Stomach (tissue), 4 donors: ENCODE measurements around the gene RAI1.

Experiments
- EP300 ChIP-seq: sonication (generic); formaldehyde crosslinking; IDR thresholded peaks from one replicate; pipeline ENCODE4 v1.6.1; 2017; ENCODE audit warnings: antibody characterized with exemption
- POLR2AphosphoS5 ChIP-seq, 3 donors: sonication (generic); formaldehyde crosslinking; IDR thresholded peaks; one replicate each; pipeline ENCODE4 v1.6.1; 2016; ENCODE audit warnings: antibody characterized with exemption in 3 of 3
- TF ChIP-seq, protein P1 (sequence below), 7 experiments: fragments of 450-650 bp in 4 of 7; fragments of 200-600 bp in 3 of 7; sonication (generic) in 3 of 7; IDR thresholded peaks; one replicate each; pipeline ENCODE4 v1.5.1; 2016 to 2019; ENCODE audit warnings: antibody characterized with exemption in 7 of 7, control low read depth in 2 of 7, mild to moderate bottlenecking in 1 of 7

DNA sequence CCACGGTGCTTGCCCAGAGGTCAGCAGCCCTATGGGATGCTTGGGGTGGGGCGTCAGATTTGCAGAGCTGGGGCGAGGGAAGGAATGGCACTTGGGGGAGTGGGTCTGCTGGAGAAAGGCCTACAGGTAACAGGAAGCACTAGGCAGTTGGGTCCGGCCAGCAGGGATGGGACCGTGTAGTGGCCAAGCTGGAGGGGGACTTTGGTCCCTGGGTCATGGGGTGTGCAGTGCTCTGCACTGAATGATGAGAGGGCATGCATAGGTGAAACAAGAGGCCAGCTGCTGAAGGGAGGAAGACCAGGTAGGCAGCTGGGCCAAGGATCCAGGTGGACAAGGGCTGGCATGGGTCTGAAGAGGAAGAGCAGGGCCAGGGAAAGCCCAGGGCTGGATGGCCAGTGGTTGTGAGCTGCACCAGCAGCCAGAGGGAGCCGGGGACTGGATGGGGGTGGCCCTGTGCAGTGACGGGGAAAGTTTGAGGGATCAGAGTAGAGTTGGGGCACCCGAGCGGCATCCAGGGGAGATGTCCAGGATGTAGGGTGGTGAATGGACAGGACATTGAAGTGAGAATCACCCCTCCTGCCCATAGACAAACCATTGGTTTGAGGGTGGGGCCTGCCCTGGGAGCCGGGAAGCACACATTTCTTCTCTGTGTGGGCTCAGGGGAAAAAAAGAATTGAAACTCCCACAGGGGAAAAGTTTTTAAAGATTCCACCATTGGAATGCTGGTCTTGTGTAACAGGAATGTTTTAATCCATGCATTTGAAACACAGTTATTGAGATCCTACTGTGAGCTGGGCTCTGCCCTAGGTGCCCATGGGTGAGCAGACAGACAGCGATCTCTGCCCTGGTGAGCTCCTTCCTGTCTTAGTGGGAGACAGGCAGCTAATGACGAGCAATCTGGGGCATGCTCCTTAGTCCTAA is 25.1 kb downstream of the RAI1 start:
- TF ChIP-seq POLR2AphosphoS5 (IDR thresholded peaks at IDR 0.05) (no peak), EP300 (no peak)
- TF ChIP-seq, protein P1, sequence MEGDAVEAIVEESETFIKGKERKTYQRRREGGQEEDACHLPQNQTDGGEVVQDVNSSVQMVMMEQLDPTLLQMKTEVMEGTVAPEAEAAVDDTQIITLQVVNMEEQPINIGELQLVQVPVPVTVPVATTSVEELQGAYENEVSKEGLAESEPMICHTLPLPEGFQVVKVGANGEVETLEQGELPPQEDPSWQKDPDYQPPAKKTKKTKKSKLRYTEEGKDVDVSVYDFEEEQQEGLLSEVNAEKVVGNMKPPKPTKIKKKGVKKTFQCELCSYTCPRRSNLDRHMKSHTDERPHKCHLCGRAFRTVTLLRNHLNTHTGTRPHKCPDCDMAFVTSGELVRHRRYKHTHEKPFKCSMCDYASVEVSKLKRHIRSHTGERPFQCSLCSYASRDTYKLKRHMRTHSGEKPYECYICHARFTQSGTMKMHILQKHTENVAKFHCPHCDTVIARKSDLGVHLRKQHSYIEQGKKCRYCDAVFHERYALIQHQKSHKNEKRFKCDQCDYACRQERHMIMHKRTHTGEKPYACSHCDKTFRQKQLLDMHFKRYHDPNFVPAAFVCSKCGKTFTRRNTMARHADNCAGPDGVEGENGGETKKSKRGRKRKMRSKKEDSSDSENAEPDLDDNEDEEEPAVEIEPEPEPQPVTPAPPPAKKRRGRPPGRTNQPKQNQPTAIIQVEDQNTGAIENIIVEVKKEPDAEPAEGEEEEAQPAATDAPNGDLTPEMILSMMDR (IDR thresholded peaks at IDR 0.05) = no peak
